ENCODE results near the gene MLC1.

GRCh38 chr22:50083462-50084079 lies 1.7 kb downstream of the MLC1 start:
- TF ChIP-seq POLR2A (IDR thresholded peaks at IDR 0.05; ENCODE audit: low read depth, low read length) (no peak), POLR2AphosphoS5 (IDR thresholded peaks at IDR 0.05; ENCODE audit: low read depth, low read length) (no peak), TAF1 (IDR thresholded peaks at IDR 0.05; ENCODE audit: borderline replicate concordance, low read depth, low read length) (no peak)

All from GM12892 (cell line).